NCI-H748 (cell line): Measurements from ENCODE around the gene HMGCR.
A peak's percentile ranks its signal among the peaks of the same experiment; 100 is the strongest.

Experiments used
- DNase-seq: peaks from one replicate; lab custom pipeline; 2025; ENCODE audit not compliant: unreplicated experiment; lab: John Stamatoyannopoulos, UW

Gene HMGCR

DNA sequence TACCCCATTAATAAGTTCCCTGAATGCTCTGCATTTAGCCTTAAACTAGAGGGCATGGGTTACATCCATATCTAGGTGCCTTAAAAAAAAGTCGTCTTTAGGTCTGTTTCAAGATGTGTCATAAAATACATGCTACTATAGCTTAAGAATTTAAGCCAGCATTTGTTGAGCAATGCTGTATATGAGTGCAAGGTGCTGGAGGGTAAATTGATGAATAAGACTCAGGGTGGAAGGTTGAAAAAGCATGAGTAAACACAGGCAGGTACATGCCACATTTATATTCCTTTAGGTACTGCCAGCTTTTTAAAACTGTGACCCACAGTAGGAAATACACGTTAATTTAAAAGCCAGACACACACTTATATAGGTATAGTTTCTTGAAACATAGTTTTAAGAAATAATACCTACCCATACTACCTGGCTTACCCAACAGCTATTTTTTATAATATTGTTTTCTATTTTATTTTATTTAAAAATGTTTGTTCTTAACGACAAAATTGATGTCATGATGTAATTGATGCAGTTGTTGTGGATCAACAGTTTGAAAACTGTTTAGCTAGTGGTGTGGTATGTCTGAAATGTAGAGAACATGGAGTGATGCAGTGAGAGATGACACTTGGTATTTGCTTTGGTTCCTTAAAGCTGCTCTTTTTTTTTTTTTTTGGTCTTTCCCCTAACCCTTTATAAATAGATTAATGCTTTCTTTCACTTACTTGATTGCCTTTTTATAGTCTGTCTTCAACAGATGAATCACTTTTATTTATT lies 3.9 kb downstream of the HMGCR start:
- no peak for DNase-seq

GRCh38 chr5:75341934-75342333 lies 4.9 kb downstream of the HMGCR start:
- no peak for DNase-seq

DNA sequence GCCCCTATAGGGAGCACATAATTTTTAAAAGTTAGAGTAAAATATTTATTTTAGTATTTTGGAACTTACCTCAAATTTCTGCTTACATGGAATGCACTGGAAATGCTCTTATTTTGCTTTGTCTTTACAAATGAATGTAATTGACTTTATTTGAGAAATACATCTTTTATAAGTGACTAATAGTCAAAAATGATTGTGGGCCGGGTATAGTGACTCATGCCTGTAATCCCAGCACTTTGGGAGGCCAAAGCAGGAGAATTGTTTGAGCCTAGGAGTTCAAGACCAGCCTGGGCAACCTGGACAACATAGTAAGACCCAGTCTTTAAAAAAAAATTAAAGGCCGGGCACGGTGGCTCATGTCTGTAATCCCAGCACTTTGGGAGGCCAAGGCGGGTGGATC lies 5.8 kb downstream of the HMGCR start:
- DNase-seq: no peak

- no peak for DNase-seq
Measured at GRCh38 chr5:75348241-75348640, 11.2 kb downstream of the HMGCR start.

DNA sequence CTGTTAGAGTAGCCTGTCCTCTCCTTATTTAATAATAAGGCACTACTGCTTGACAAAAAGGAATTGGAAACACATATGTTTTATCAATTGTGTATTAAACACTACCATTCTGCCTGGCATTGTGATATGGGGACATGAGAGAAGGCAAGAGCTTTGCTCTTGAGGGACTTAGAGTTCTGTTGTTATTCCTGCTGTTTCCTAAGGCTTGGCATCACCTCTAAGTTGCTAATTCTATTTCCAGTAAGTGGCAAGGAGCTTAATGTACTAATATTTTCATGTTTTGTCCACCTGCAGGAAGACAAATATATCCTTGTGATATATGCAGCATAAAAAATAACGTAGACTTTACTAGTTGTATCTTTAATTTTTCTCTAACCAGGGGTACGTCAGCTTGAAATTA lies 12.6 kb downstream of the HMGCR start:
- DNase-seq: no peak

- no peak for DNase-seq
Measured at GRCh38 chr5:75351139-75351926, 14.3 kb downstream of the HMGCR start.

DNA sequence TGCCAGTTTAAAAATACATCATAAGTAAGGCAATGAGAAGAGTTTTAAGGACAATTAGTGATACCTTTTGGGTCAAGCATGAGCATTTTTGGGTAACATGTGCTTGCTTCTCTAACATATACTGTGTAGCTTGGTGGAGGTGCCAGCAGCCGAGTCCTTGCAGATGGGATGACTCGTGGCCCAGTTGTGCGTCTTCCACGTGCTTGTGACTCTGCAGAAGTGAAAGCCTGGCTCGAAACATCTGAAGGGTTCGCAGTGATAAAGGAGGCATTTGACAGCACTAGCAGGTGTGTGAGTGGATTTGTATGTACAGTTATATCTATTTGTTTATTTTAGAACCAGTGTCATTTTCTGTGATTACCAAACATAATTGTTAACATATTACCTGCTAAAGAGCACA lies 18.2 kb downstream of the HMGCR start:
- no peak for DNase-seq

DNA sequence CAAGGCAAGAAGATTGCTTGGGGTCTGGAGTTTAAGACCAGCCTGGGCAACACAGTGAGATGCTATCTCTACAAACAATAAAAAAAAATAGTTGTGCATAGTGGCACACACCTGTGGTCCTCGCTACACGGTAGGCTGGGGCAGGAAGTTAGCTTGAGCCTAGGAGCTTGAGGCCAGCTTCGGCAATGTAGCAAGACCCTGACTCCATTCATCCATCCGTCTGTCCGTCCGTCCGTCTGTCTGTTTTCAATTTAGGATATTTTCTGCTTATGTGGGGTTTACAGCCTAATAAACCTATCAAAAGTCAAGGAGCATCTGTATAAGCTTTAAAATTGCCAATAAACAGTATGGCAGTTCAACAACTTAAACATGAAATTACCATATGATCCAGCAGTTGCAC lies 19.7 kb downstream of the HMGCR start:
- no peak for DNase-seq

- no peak for DNase-seq
Measured at GRCh38 chr5:75358117-75358516, 21.1 kb downstream of the HMGCR start.

- no peak for DNase-seq
Measured at GRCh38 chr5:75361310-75361709, 24.3 kb downstream of the HMGCR start.

- no peak for DNase-seq
Measured at GRCh38 chr5:75362474-75362975, 25.5 kb downstream of the HMGCR start.

DNA sequence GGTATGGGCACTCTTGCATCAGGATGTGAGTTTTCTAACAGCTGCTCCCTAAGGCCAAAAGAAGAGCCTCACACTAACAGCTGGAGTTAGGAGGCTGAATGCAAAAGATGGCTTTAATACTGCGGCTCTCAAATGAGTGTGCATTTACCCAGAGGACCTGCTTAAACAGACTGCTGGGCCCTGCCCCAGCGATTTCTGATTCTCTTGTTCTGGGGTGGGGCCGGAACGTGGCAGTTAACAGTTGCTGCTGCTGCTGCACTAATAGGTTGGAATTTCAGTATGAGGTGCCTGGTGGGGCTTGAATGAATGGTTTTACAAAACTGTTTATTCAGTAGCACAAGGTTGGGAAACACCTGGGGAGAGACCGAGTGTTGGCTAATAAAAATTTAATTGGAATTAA lies 26.1 kb downstream of the HMGCR start:
- peak; percentile 29 for DNase-seq

DNA sequence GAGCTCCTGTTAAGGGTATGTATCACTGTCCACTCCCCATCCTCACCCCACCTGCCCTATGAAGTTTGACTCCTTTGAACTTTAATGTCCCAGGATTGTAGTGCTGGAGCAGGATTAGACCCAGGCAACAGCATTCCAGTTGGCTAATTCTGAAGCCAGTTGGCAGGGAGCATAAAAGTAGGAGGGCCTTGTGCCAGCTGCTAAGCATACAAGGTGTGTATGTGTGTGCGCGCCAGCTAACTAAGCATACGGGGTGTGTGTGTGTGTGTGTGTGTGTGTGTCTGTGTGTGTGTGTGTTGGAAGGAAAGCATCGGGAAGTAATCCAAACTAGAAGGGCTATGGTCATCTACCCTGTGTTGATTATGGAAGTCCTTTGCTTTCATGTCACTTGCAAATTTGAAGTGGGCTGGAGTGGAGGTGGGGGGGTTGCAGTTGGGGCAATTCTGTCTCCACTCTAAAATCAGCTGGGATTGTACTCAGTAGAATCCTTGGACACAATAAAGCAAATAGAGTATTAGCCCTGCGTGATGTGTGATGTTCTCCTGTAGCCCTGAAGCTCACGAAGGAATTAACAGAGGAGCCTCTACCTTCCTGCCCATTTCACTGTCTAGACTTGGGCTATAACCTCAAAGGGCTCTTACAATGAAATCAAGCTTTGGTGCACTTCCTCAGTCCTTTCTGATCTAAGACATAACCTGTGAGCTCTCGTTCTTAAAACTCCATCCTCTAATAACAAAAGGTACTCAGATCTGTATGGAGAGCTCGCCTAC lies 26.9 kb downstream of the HMGCR start:
- peak; percentile 43 for DNase-seq

GRCh38 chr5:75364571-75365280 lies 27.7 kb downstream of the HMGCR start:
- no peak for DNase-seq

- DNase-seq: no peak
Measured at GRCh38 chr5:75365740-75366139, 28.7 kb downstream of the HMGCR start.

DNA sequence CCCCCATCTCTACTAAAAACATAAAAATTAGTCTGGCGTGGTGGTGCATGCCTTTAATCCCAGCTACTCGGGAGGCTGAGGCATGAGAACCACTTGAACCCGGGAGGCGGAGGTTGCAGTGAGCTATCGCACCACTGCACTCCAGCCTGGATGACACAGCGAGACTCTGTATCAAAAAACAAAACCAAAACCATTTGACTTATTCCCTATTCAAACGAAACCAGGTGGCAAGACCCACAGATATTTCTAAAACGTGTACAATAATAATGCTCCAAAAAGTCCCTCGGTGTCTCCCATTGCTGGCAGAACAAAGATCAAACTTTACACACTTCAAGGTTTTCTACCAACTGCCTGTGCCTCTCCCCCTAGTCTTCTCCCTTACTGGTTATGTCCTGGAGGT lies 29.8 kb downstream of the HMGCR start:
- DNase-seq: no peak

DNA sequence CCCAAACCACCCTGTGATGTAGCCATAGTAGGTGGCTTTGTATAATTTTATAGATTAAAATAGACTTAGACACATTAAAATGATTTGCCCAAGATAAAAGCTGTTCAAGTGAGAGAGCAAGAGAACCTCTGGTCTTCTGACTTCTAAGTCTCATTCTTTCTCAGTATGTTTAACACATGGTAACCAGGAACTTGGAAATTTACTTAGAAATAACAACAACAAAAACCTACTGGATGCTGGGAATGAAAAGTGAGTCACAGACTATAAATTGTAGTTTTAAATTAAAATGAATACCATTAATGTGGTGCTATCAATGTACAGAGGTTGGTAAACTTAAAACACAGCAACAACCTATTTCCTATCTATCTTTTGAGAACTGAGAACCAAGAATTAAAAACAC lies 30.4 kb downstream of the HMGCR start:
- DNase-seq: no peak

- no peak for DNase-seq
Measured at GRCh38 chr5:75368391-75368790, 31.4 kb downstream of the HMGCR start.

DNA sequence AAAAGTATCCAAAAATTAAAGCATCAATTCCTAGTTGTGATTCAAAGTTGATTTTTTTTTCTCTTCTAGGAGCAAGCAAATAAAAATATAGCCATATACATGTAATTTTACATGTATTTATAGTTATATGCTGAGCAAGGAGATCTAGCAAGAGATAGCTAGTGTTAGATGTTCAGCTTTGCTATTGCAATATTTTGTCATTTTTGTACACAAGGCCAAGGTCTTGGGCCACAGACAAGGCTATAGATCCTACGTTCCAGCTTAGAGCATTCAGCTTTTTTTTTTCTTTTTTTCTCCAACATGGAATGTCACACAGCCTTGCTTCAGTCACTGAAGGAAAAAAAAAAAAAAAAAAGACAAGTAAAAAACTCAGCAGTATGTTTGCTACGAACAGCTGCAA lies 36.8 kb downstream of the HMGCR start:
- no peak for DNase-seq

GRCh38 chr5:75374394-75374814 lies 37.4 kb downstream of the HMGCR start:
- DNase-seq: no peak

GRCh38 chr5:75375414-75375813 lies 38.4 kb downstream of the HMGCR start:
- no peak for DNase-seq
